Motor neuron (in vitro differentiated cells): ENCODE data around the gene NFS1. TPM values are rescaled to one million over a fixed set of nuclear protein-coding genes. Genes with fewer than 3 reads are reported as not detected.
A peak's percentile ranks its signal among the peaks of the same experiment; 100 is the strongest.

Experiments
- ATAC-seq, 8 experiments: fragments of 200-7000 bp; cut with Tn5 transposase; replicated peaks in 6 of 8; 2 replicates each; pipeline ENCODE4 v1.8.0; 2021; ENCODE audit warnings: mild to moderate bottlenecking in 8 of 8, moderate library complexity in 8 of 8
- H3K27ac ChIP-seq, 2 donors: fragments of 250-450 bp; sonication (Bioruptor Pico); 2 replicates each; pipeline ENCODE4 v1.9.0; 2021; ENCODE audit warnings: antibody characterized with exemption in 2 of 2, mild to moderate bottlenecking in 2 of 2, moderate library complexity in 1 of 2
- H3K4me1 ChIP-seq, 2 donors: fragments of 250-450 bp; sonication (Bioruptor Pico); replicated peaks in 1 of 2; 2 replicates each; pipeline ENCODE4 v1.6.1; 2021; ENCODE audit warnings: antibody characterized with exemption in 2 of 2, mild to moderate bottlenecking in 2 of 2, moderate library complexity in 1 of 2
- H3K4me3 ChIP-seq, 5 donors: fragments of 250-450 bp; sonication (Bioruptor Pico); 2 replicates each; pipeline ENCODE4 v1.9.0; 2021; ENCODE audit warnings: antibody characterized with exemption in 5 of 5, mild to moderate bottlenecking in 5 of 5, moderate library complexity in 4 of 5
- WGBS, 10 experiments: fragments of 450-650 bp; shearing (Covaris generic); methylation state at CpG; one replicate each; pipeline ENCODE4 v1.0.0; 2022; 5-methylcytosine and 5-hydroxymethylcytosine counted together
- in situ Hi-C, 9 experiments: fragments of 400-800 bp; cut with MboI; loops; one replicate each; pipeline ENCODE4 v1.15.0; 2021; ENCODE audit warnings: low sequenced_read_pairs in 9 of 9, low pct_unique_long_range_greater_than_20kb in 2 of 9; ENCODE audit not compliant: unreplicated experiment in 9 of 9
- total RNA-seq, 8 experiments: library from RNA; unstranded; fragments of 300-600 nt; gene quantifications; 2 replicates each; pipeline versions ENCODE4 v1.2.3 to v1.2.4, GENCODE V29; 2022

NFS1 gene
- total RNA-seq, 8 experiments from 2014 or later: 11.1 to 37.2 (median 17.7) TPM

DNA sequence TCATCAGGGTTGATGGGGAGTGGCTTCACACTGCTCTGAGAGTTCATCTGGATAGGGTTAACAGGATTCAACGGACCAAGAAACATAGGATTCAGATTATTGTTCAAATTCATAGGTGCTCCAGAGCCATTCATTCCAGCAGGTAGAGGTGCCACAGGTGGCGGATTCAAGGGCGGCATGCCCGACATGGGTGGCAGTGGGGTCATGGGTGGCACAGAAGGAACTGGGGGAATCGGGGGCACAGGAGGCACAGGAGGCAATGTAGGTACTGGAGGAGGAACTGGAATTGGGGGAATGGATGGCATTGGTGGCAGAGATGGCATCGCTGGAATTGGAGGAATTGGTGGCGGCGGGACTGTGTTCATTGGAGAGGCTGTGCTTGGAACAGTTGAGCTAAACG, 44.7 kb downstream of the NFS1 start:
- H3K4me3 ChIP-seq: no peak overlapping the region
- H3K4me1 ChIP-seq: peaks cover 3 to 6% of the 10 kb centered on the region in 2 donors
- in situ Hi-C loops: no loop called here
- no peak overlapping the region for H3K27ac ChIP-seq
- 60 to 100% (median 99%) methylated on average over 1 to 7 of the region's 9 CpGs; no CpG with 5 or more reads in 2 of the 10 experiments for WGBS, 10 experiments
- no peak for ATAC-seq

DNA sequence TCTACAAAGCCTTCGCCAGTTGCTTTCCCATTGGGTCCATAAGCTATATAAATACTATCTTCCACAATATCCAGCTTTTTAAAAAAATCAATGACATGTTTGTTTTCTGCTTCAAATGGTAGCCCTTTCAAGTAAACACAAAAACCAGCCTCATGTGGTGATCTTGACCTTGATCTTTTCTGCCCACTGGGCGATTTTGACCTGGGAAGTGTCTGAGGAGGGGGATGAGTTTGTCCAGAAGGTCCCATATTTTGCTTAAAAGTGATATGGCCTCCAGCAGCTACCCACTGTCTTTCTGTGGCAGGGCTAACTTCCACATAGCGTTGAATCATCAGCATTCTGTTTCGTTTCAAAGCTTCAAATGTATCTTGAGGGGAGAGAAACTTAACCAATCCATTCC, 45.3 kb downstream of the NFS1 start:
- Histone ChIP-seq H3K27ac (no peak overlapping the region), H3K4me1 (peaks cover 0 to 3% of the 10 kb centered on the region in 2 donors), H3K4me3 (no peak overlapping the region)
- no peak for ATAC-seq
- 63 to 100% (median 100%) methylated on average over 1 to 4 of the region's 4 CpGs; no CpG with 5 or more reads in 1 of the 10 experiments for WGBS, 10 experiments
- in situ Hi-C loops: no loop called here

GRCh38 chr20:35653430-35653734, 45.8 kb downstream of the NFS1 start:
- no peak overlapping the region for H3K4me3 ChIP-seq
- 95 to 100% (median 100%) methylated on average over 2 to 3 of the region's 3 CpGs; no CpG with 5 or more reads in 1 of the 10 experiments for WGBS, 10 experiments
- ATAC-seq: no peak
- peaks cover 0 to 3% of the 10 kb centered on the region in 2 donors for H3K4me1 ChIP-seq
- in situ Hi-C loops: no loop called here
- H3K27ac ChIP-seq: no peak overlapping the region

GRCh38 chr20:35652641-35653429, 46.3 kb downstream of the NFS1 start:
- no peak for ATAC-seq
- in situ Hi-C loops: no loop called here
- 94 to 100% (median 100%) methylated on average over 1 to 4 of the region's 13 CpGs; no CpG with 5 or more reads in 3 of the 10 experiments for WGBS, 10 experiments
- Histone ChIP-seq H3K27ac (no peak overlapping the region), H3K4me1 (peaks cover 0 to 3% of the 10 kb centered on the region in 2 donors), H3K4me3 (no peak overlapping the region)

DNA sequence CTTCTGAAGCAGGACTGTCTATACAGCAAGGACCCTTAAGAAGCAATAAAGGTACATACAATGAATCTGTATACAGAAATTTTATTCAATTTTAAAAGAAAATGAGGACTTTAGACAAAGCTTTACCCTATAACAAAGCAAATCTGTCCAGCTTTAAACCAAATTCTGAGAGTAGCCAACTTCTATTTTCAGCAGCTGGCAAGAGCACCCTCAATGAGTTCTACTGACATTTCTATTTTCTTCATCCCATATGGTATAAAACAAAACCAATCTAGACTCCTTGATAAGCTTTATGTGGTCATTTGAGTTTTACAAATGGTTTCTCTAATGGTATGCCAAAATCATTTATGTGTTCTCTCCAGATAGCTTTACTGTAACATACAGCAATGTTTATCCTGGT, 47.2 kb downstream of the NFS1 start:
- Histone ChIP-seq H3K4me3 (no peak overlapping the region), H3K4me1 (peaks cover 0 to 3% of the 10 kb centered on the region in 2 donors), H3K27ac (no peak overlapping the region)
- in situ Hi-C loops: no loop called here
- no peak for ATAC-seq

GRCh38 chr20:35650632-35651031, 48.5 kb downstream of the NFS1 start:
- Histone ChIP-seq H3K27ac (no peak overlapping the region), H3K4me3 (no peak overlapping the region), H3K4me1 (peaks cover 0 to 3% of the 10 kb centered on the region in 2 donors)
- in situ Hi-C loops: no loop called here
- 50 to 100% (median 90%) methylated on average over 2 to 3 of the region's 3 CpGs; no CpG with 5 or more reads in 1 of the 10 experiments for WGBS, 10 experiments
- no peak for ATAC-seq

- in situ Hi-C loops: no loop called here
- peaks cover 0 to 3% of the 10 kb centered on the region in 2 donors for H3K4me1 ChIP-seq
- no peak overlapping the region for H3K27ac ChIP-seq
- ATAC-seq: no peak
- H3K4me3 ChIP-seq: no peak overlapping the region
Observed at GRCh38 chr20:35648836-35649235, 50.3 kb downstream of the NFS1 start.

GRCh38 chr20:35644806-35645205, 54.3 kb downstream of the NFS1 start:
- in situ Hi-C loops: no loop called here
- H3K27ac ChIP-seq: no peak overlapping the region
- ATAC-seq: no peak
- WGBS, 10 experiments: 0 to 100% (median 91%) methylated on average over 1 to 2 of the region's 2 CpGs; no CpG with 5 or more reads in 4 of the 10 experiments
- no peak overlapping the region for H3K4me3 ChIP-seq
- no peaks in the 10 kb centered on the region for H3K4me1 ChIP-seq

DNA sequence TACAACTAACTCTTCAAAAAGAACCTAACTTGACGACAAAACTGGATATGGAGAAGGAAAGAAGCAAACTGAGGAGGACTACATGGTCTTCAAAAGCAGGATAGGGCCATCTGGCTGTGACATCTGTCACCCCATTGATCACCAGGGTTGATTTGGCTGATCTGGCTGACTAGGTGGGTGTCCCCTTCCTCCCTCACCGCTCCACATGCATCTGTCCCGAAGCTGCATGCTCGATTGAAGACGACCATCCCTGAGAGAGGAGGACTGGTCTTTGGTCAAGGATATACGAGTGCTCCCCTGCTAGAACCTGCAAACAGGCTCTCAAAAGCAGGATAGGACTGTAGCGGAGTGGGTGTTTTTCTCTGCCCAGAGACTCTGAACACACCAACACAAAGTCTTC, 56.1 kb downstream of the NFS1 start:
- Histone ChIP-seq H3K27ac (no peak overlapping the region), H3K4me3 (no peak overlapping the region), H3K4me1 (no peaks in the 10 kb centered on the region)
- no peak for ATAC-seq
- WGBS, 10 experiments: 80 to 100% (median 100%) methylated on average over 1 to 2 of the region's 7 CpGs; no CpG with 5 or more reads in 1 of the 10 experiments
- in situ Hi-C loops: no loop called here

GRCh38 chr20:35641743-35642142, 57.4 kb downstream of the NFS1 start:
- no peak overlapping the region for H3K27ac ChIP-seq
- H3K4me3 ChIP-seq: no peak overlapping the region
- in situ Hi-C loops: no loop called here
- H3K4me1 ChIP-seq: no peaks in the 10 kb centered on the region
- ATAC-seq: no peak
- WGBS, 10 experiments: 80 to 100% (median 93%) methylated on average over 1 to 4 of the region's 4 CpGs; no CpG with 5 or more reads in 1 of the 10 experiments

- H3K27ac ChIP-seq: no peak overlapping the region
- no peak for ATAC-seq
- in situ Hi-C loops: no loop called here
- WGBS, 10 experiments: 71 to 100% (median 84%) methylated on average over 1 to 3 of the region's 3 CpGs; no CpG with 5 or more reads in 2 of the 10 experiments
- no peaks in the 10 kb centered on the region for H3K4me1 ChIP-seq
- no peak overlapping the region for H3K4me3 ChIP-seq
Observed at GRCh38 chr20:35640724-35641123, 58.4 kb downstream of the NFS1 start.

- Histone ChIP-seq H3K4me1 (no peaks in the 10 kb centered on the region), H3K4me3 (no peak overlapping the region), H3K27ac (no peak overlapping the region)
- ATAC-seq: peak in 3 of 8 experiments; percentile 79 to 80 (median 79)
- 0 to 100% (median 72%) methylated on average over 1 to 2 of the region's 2 CpGs; no CpG with 5 or more reads in 3 of the 10 experiments for WGBS, 10 experiments
- in situ Hi-C loops: no loop called here
Observed at GRCh38 chr20:35638751-35639150, 60.4 kb downstream of the NFS1 start.

DNA sequence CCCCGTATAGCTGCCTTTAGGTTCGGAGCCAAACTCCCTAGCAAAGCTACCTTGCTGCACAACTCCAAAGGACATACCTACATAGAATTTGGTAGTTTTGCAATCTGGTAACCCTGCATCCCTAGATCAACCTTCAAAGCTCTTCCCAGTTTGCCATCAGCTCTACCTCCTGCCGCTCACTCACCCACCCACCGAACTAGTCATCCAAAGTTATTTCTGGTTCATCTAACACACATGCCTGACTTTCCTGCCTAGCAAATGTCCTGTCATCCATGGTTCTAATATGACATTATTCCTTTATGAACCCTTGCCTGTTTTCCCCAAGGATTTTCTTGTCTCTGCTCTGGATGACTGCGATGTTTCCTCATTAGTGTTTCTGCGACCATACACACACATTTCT, 61.9 kb downstream of the NFS1 start:
- in situ Hi-C loops: no loop called here
- no peaks in the 10 kb centered on the region for H3K4me1 ChIP-seq
- 83 to 100% (median 100%) methylated on average over 1 to 6 of the region's 6 CpGs; no CpG with 5 or more reads in 1 of the 10 experiments for WGBS, 10 experiments
- no peak for ATAC-seq
- no peak overlapping the region for H3K4me3 ChIP-seq
- H3K27ac ChIP-seq: no peak overlapping the region

DNA sequence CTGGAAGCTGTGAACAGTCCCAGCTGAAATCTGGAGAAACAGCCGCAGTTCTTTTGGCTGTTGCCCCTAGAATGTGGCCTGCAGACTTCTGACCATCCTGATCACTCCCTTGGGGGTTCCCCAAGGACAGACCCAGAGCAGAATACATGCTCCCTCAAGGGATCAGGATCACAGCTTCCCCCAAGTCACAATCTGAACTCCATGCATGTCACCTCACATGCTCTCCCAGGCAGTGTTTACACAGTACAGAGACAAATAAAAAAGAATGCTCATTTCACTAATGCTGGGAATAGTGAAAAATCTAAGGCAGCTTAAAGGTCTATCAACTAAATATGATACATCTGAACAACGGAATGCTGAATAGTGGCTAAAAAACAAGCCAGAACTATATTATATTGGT, 63.1 kb downstream of the NFS1 start:
- in situ Hi-C loops: no loop called here
- WGBS, 10 experiments: 25 to 100% (median 96%) methylated on average over 1 to 2 of the region's 2 CpGs; no CpG with 5 or more reads in 2 of the 10 experiments
- Histone ChIP-seq H3K4me1 (no peaks in the 10 kb centered on the region), H3K4me3 (no peak overlapping the region), H3K27ac (no peak overlapping the region)
- ATAC-seq: peak in 1 of 8 experiments; percentile 36
